Right kidney (tissue), 1 donor: ENCODE results near the gene CWC25.
"Not testable (repeated sequence)": the region's sequence is repeated elsewhere in the genome, so short reads cannot be mapped to it uniquely, and the experiment has no call there.

Source experiments
- DNase-seq: peaks from one replicate; pipeline ENCODE4 v3.0.0-alpha.2; 2016

The CWC25 gene

DNA sequence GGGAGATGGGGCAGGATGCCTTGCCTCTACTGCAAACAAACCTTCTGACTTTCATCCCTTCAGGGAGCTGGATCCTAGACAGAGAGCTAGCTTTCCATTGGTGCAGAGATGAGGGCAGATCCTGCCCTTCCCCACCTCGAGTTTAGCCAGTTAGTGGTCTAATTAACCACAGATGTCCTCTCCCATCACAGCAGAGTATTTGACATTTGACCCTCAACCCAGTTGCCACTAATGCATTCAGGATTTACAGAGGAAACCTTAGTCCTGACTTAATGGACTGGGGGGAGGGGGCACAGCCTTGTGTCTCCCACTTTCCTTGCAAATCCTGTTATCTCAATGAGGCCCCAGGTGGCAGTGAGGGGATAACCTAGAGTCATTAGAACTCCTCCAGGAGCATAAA is 35.9 kb downstream of the CWC25 start:
- no peak for DNase-seq

DNA sequence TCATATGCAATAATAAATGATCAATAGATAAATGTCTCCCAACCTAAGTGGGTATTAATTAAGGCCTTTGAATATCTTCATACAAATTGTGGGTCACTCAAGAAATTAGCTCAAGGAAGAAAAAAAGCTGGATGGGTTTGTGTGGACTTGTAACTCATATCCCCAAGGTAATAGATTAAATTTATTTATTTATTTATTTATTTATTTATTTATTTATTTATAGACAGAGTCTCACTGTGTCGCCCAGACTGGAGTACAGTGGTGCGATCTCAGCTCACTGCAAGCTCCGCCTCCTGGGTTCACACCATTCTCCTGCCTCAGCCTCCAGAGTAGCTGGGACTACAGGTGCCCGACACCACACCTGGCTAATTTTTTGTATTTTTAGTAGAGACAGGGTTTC is 37.1 kb downstream of the CWC25 start:
- not testable (repeated sequence) for DNase-seq

DNA sequence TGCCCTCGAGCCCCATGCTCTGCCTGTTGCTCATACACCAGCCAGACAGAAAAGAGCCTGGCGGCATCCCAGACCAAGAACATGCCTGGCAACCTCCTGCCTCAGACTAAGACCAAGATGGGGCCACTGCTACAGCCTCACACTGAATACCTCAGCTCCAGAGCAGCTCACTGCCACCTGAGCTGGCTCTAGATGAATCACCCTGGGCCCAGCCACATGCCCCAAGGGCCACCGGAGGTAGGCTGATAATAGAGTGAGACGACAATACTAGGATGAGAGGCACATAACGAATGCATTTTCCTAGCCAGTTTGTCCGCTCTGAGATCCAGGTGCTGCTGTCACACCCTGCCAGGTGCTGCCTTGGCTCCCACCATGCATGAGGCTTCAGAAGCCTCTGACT is 38.7 kb downstream of the CWC25 start:
- DNase-seq: no peak

DNA sequence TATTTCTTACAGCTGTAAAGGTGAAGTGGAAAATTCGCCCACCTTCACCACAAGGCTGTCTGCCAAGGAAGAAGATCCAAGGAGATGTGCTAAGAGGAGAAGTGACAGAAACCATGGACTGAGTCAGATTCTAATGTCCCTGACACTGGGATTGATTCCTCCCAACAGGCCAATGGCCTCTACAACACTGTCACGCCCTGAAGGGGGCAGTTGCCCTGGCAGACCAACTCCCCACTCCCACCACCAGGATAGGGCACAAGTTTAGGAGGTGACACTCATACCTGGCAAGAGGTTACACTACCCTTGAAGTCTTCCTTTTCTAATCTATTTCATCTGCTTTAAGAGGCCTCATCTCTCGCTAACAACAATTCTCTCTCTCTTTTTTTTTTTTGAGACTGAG is 41.9 kb downstream of the CWC25 start:
- DNase-seq: no peak

DNA sequence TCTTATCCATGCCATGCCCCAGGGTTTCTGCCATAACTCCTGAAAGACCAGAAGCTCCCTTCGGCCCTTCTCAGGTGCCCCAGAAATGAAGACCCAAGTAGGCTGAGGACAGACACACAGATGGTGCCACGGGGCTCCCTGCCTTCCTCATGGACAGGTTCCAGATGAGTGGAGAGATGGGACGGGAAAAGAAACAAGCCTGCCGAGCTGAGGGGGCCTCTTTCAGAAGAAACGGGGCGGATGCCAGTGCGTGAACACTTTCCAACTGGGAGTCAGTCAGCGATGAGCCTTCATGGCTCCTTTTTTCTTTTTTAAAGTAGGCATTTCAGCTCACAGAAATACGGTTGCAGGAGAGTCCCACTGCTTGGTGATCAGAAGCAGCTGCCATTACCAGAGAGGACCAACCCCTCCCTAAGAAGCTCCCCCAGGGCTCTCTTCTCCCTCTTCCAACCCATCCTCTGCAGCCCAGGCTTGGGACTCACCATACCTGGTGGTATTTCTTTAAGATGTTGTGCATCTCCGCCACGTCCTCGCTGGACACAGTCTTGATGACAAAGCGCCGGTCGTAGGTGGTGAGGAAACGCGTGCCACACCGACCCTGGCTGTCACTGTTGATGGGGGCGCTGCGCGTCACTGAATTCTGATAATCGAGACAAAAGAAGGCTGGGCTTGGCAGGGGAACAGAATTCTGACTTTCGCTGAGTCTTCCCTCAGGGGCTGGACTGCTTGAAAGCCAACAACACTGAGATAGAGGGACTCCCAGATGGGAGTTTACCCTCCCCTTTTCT is 45.0 kb downstream of the CWC25 start:
- DNase-seq: no peak

DNA sequence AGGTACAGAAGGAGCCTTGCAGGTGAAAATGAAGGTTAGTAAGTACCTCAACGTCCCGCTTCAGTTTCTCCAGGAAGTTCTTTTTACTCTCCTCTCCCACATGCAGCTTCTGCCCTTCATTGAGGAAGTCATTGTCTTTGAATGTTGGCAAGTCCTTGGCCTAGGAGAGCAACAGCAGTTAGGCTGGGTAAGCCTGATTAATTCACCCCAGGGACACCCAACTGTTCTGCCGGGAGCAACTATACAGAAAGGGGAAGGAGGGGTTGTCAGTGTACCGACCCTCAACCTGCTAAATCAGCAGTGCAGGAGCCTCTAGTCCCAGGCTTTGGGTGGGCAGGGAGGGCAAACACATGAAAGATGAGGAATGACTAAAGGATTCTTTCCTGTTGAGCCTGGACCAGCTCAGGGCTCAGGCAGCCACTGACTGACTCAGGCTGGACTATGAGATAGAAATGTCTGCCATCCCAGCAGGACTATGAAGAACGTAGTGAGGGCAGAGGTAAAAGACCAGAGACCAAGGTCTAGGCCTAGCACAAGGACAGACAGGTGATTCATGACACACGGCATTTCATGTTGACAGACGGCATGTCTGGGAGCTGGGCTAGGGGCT is 47.4 kb downstream of the CWC25 start:
- DNase-seq: no peak

DNA sequence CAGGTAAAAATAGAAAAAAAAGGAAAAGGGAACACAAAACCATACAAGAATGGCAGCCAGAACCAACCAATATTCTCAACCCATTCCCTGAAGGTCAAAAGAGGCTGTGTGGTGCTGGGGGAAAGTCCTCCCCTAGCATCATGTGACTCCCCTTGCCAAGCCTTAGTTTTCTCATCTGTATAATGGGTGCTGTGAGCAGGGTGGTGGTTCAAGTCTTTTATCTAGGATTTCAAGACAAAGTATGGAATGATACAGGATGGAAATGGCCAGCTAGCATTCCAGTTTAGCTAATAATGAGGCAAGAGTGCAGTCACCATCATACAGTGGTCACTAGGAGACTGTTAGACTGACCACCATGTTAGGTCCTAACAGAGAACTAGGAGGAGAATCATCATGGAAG is 51.9 kb downstream of the CWC25 start:
- no peak for DNase-seq

DNA sequence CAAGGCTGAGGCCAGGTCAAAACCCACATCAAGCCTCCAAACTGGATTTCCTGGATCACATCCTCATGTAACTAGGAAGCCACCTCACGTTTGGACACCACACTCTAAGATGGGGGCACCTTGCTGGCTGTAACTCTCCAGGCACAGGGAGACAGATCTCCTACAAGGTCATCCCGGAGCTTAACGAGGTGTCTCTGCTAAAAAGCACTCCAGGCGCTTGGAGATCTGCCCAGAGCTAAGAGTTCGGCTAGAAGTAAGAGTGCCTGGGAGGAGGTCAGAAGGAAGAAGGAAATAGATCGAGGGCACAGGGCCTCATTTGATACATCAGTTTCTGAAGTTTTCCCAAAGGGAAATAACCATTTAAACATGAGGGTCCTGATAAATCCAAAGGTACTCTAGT is 56.7 kb downstream of the CWC25 start:
- DNase-seq: no peak

DNA sequence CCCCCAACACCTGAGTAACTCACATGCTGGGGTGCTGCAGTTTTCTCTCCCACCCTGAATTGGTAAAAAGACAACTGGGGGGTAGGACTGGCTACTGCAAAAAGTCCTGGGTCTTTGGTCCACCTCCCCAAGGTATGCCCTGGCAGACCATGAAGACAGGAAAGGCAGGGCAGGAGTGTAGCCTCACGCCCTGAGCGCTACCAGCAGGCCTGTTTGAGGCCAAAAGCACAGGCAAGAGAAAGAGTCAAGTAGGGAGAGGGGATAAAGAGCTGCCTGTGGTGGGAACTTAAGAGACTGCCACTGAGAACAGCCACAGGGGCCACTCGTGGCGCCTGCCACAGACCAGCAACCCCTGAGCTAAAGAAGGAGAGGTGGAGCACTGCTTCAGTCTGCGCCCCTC is 58.8 kb downstream of the CWC25 start:
- no peak for DNase-seq

DNA sequence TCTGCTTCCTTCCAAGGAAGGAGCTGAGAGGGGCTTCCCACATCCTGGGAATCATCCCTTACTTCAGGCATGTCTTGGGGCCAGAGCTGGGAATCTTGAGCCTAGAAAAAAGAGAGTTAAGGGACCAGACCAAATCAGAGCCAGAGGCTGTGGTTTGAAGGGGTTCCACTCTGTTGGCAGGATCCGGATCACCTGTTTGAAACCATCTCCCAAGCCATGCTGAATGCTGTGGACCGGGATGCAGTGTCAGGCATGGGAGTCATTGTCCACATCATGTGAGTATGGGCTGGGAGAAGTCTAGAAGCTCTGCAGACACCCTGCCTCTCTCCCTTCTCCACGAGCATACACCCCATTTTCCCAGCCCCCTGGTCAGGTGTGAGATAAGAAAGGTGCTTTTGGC is 62.9 kb downstream of the CWC25 start:
- no peak for DNase-seq

DNA sequence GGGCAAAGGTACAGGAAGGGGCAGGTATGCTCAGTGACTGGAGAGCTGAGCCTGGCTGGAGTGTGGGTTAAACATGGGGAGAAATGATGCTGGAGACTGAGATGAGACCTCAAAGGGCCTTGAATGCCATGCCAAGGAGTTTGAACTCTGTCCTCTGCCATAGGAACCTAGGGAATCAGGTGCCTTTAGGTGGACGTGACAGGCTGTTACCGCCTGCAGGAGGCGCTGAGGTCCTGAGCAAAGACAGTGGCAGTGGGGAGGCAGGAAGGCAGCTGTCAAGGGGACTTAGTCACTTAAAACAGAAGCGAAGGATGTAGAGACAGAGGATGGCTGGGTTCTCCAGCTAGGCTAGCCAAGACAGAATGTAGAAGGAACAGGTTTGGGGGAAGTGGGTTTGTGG is 63.5 kb downstream of the CWC25 start:
- DNase-seq: no peak

DNA sequence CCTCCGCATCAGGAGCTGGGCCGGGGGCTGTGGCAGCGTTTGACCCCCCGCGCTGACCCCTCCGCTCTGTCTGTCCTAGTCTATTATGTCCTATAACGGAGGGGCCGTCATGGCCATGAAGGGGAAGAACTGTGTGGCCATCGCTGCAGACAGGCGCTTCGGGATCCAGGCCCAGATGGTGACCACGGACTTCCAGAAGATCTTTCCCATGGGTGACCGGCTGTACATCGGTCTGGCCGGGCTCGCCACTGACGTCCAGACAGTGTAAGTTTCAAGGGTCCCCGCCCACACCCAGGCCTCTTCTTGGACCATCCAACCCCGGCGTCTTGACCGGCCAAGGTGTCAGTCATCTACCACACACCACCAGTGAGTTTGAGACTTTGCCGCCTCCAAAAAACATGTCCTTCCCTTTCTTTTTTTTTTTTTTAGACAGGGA is 72.0 kb downstream of the CWC25 start:
- no peak for DNase-seq

DNA sequence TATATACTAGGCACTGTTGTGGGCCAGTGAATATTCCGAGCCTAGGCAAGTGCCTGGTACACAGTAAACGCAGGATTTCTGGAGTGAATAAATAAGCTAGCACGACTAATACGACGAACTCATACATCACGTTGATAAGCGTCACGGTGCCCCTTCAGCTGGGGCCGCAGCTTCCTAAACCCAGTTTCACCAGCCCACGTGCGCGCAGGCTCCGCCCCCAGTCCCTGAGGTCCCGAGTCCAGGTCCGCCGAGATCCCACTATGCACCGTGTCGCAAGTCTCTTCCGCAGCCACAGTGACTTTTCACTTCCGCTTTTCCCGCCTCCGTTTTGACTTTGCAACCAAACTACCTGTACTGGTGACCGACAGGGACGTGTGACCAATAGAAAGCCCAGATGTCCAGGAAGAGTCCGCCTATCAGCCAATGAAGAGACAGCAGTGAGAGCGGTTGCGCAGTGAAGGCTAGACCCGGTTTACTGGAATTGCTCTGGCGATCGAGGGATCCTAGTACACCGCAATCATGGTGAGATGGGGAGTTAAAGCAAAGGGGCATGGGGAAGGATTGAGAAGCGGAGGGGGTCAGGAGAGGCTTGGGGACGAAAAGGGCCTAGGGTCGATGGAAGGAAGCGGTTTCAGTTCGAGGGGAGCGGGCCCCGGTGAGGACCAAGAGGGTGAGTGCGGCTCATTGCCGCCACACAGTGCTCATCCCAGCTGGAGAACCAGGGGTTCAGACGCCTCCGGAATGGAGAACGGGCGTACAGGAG is 72.6 kb downstream of the CWC25 start, which contains the start of gene PSMB3:
PSMB3 (plus strand) TSS at position 434 of the 763 bp plus-strand sequence; CDS start at position 520, 86 bp downstream.
- no peak for DNase-seq

DNA sequence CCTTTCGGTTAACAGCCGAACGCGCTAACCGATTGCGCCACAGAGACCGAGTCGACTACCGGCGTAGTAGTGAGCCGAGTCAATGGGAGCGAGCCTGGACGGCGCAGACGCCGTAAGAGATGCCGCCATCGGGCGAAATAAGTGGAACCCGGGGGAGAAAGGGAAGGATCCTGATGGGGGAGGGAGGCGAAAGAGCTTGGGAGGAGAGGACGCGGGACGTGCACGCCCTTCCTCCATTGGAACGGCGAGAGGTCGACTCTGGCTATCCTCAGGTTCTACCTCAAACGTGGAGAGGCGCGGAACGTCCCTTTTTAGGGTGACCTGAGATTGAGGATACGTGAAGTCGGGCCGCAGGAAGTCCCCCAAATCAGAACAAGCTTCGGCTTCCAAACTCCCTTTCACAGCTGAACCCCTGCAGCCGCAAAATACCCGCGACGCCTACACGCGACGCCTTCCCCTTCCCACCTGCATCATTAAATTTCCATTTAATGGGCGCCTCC is 73.3 kb downstream of the CWC25 start:
- peak; percentile 92 for DNase-seq

DNA sequence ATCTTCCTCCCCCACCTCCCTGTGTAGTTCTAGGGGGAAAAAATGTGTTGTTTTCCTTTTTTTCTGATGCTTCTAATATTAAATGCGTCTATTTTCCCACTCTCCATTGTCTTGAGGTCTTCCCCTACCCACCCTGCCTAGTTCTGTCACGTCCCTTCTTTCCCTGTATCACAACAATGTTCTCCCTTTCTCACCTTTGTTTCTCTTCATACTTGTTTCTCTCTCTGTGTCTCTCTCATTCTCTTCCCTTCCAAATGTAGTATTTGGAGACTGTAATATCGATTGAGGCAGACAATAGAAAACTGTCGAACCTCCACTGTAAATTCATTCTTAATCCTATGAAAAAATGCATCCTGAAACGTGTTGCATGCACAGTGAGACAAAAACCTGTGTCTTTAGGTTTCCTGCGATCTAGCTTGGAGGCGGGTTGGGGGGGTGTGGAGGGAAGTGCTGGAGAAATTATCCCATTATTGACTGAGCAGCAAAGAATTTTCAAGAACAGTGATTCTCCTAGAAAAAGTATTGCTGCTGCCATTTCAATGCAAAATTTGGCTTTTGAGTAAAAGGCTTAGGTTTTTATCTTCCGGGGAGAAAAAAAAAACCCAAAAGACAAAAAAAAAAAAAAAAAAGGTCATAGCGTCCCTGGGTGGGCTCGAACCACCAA is 73.8 kb downstream of the CWC25 start:
- peak; percentile 35 for DNase-seq
